Activated CD8-positive, alpha-beta T cell treated with anti-CD3 and anti-CD28 coated beads for 36 hours (primary cell): ENCODE results near the gene ITGA8. TPM values are rescaled to one million over a fixed set of nuclear protein-coding genes. Genes with fewer than 3 reads are reported as not detected.

ENCODE experiments used
- ATAC-seq: fragments of 200-7000 bp; cut with Tn5 transposase; one replicate; pipeline ENCODE4 v1.10.0; 2021; ENCODE audit warnings: mild to moderate bottlenecking, moderate library complexity
- CTCF ChIA-PET: fragments of 350-600 bp; sonication (Branson Sonifier 250); formaldehyde crosslinking; loops from one replicate; lab custom pipeline; 2021; ENCODE audit warnings: antibody characterized with exemption; lab: Charles Lee
- POLR2A ChIA-PET: fragments of 350-600 bp; sonication (Branson Sonifier 250); formaldehyde crosslinking; loops from one replicate; lab custom pipeline; 2021; ENCODE audit warnings: antibody characterized with exemption; lab: Charles Lee
- DNase-seq: peaks from one replicate; pipeline ENCODE4 v3.0.0-alpha.2; 2020
- H3K27ac Mint-ChIP-seq: one replicate; pipeline ENCODE4 v1.8.0; 2021; ENCODE audit warnings: mild to moderate bottlenecking, mixed read lengths
- H3K27me3 Mint-ChIP-seq: one replicate; pipeline ENCODE4 v1.8.0; 2021; ENCODE audit warnings: mixed read lengths
- H3K36me3 Mint-ChIP-seq: one replicate; pipeline ENCODE4 v1.8.0; 2021; ENCODE audit warnings: low read depth, mixed read lengths
- H3K4me1 Mint-ChIP-seq: one replicate; pipeline ENCODE4 v1.8.0; 2021; ENCODE audit warnings: low read depth, mixed read lengths
- H3K4me3 Mint-ChIP-seq: one replicate; pipeline ENCODE4 v1.8.0; 2021; ENCODE audit warnings: mild to moderate bottlenecking, moderate library complexity, mixed read lengths
- H3K9me3 Mint-ChIP-seq: one replicate; pipeline ENCODE4 v1.8.0; 2021; ENCODE audit warnings: mixed read lengths
- CTCF ChIP-seq: fragments of 200-600 bp; IDR thresholded peaks from one replicate; pipeline ENCODE4 v1.8.0; 2022; ENCODE audit warnings: antibody characterized with exemption, mild to moderate bottlenecking
- intact Hi-C: fragments of 100-400 bp; cut with micrococcal nuclease; formaldehyde crosslinking; loops from one replicate; pipeline ENCODE4 v1.10.0; 2022
- total RNA-seq, 2 experiments: library from RNA; stranded (reverse); gene quantifications; one replicate each; pipeline ENCODE4 v1.2.3, GENCODE V29; 2021

The ITGA8 gene
- total RNA-seq, 2 experiments from 2014 or later: not detected

DNA sequence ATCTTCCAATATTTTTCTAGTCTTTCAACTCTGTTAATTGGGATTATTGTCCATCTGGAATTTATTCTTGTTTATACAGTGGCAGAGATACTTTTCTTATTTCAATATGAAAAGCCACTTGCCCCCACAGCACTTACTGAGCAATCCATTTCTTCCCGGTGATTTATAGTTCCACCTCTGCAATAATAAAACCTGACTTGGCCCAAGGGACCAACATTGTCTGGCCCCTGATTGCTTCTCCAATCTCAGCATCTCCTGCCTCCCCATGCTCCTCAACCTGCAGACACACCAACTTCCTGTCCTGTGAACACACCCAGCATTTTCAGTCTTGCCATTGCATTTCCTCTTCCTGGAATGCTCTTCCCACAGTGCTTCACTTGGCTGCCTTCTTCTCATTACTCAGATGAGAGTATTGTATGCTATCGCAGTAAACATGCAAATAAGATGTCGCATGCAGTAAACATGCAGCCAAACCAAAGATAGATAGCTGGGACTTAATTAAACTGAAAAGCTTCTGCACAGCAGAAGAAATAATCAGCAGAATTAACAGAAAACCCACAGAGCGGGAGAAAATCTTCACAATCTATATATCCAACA is 19.5 kb downstream of the ITGA8 start:
- no peak for ATAC-seq
- Mint-ChIP-seq H3K4me3 (no peak overlapping the region), H3K4me1 (no peaks in the 10 kb centered on the region)

DNA sequence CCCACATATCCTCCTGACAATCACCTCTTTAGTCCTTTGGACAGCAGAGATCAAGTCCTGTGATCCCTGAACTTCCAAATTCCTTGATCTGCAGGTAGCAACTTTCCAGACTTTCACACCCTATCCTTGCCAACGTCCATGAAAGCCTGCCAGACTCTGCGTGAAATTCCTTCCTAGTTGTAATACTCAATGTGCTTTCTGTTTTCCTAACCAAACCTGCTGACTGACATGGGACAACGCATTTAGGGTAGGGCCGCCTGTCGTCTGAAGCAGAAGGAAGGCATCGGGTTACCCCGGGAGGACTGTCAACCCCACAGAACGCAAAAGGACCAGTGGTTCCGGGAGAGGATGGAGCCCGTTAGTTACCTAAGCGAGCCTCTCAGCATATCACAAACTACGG is 23.9 kb downstream of the ITGA8 start:
- intact Hi-C loops: no loop called here
- Mint-ChIP-seq H3K27ac (no peak overlapping the region), H3K9me3 (no peaks in the 10 kb centered on the region), H3K4me1 (no peaks in the 10 kb centered on the region), H3K36me3 (no peaks in the 10 kb centered on the region), H3K4me3 (no peak overlapping the region), H3K27me3 (peaks cover 9% of the 10 kb centered on the region)
- ChIA-PET POLR2A (no interaction called here), CTCF (no interaction called here)
- no peak for TF ChIP-seq CTCF
- DNase-seq (no peak), ATAC-seq (no peak)

More for the DNA sequence above, 19.5 kb downstream of the ITGA8 start:
- intact Hi-C loops: no loop called here
- DNase-seq: no peak
- Mint-ChIP-seq H3K36me3 (no peaks in the 10 kb centered on the region), H3K27me3 (peaks cover 4% of the 10 kb centered on the region), H3K9me3 (no peaks in the 10 kb centered on the region), H3K27ac (no peak overlapping the region)
- CTCF ChIA-PET: no interaction called here
- POLR2A ChIA-PET: no interaction called here
- no peak for TF ChIP-seq CTCF

DNA sequence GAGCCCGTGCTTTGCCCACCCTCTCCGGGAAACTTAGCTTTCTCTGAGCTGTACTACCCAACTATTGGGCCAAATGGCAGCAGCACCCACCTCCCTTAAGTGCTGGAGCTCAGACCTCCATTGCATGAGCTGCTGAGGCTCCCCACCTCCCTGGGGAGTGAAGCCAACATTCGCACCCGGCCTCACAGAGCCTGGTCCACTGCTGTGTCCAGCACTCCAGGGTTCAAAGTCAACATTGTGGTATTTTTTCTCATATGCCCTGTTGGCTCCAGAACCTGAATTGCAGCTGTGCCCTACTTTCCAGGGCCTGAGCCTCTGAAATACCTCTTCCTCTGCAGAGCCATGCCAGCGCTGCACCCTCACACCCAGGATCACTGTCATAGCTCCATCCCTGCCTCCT is 29.7 kb downstream of the ITGA8 start:
- H3K27ac Mint-ChIP-seq: no peak overlapping the region
- no peak overlapping the region for H3K4me3 Mint-ChIP-seq
- no peaks in the 10 kb centered on the region for H3K36me3 Mint-ChIP-seq
- DNase-seq: no peak
- no peaks in the 10 kb centered on the region for H3K4me1 Mint-ChIP-seq
- no peak for TF ChIP-seq CTCF
- intact Hi-C loops: no loop called here
- H3K27me3 Mint-ChIP-seq: peaks cover 26% of the 10 kb centered on the region
- H3K9me3 Mint-ChIP-seq: no peaks in the 10 kb centered on the region
- no peak for ATAC-seq
- POLR2A ChIA-PET: no interaction called here
- CTCF ChIA-PET: no interaction called here

- Mint-ChIP-seq H3K4me3 (no peak overlapping the region), H3K27me3 (peaks cover 23% of the 10 kb centered on the region), H3K9me3 (no peaks in the 10 kb centered on the region), H3K4me1 (no peaks in the 10 kb centered on the region), H3K27ac (no peak overlapping the region), H3K36me3 (no peaks in the 10 kb centered on the region)
- ChIA-PET POLR2A (no interaction called here), CTCF (no interaction called here)
- ATAC-seq (no peak), DNase-seq (no peak)
- intact Hi-C loops: no loop called here
- TF ChIP-seq CTCF: no peak
These were observed 35.0 kb downstream of the ITGA8 start for GRCh38 chr10:15684768-15685167.

GRCh38 chr10:15681076-15681475 is 38.6 kb downstream of the ITGA8 start:
- CTCF ChIA-PET: interaction anchor here (0.5 to 1.6 kb wide), 2 partner anchors 10 to 20 kb away, joined by 3 to 5 read pairs; no protein-coding TSS in a partner anchor
- no peaks in the 10 kb centered on the region for H3K9me3 Mint-ChIP-seq
- no peak for DNase-seq
- no peak overlapping the region for H3K4me3 Mint-ChIP-seq
- ATAC-seq: no peak
- POLR2A ChIA-PET: no interaction called here
- H3K36me3 Mint-ChIP-seq: no peaks in the 10 kb centered on the region
- no peak for TF ChIP-seq CTCF
- intact Hi-C loops: no loop called here
- H3K27me3 Mint-ChIP-seq: peaks cover 15% of the 10 kb centered on the region
- no peaks in the 10 kb centered on the region for H3K4me1 Mint-ChIP-seq
- no peak overlapping the region for H3K27ac Mint-ChIP-seq
